ENCODE measurements around the gene COL6A2.
"Not testable (repeated sequence)": the region's sequence is repeated elsewhere in the genome, so short reads cannot be mapped to it uniquely, and the experiment has no call there.

Gene COL6A2

DNA sequence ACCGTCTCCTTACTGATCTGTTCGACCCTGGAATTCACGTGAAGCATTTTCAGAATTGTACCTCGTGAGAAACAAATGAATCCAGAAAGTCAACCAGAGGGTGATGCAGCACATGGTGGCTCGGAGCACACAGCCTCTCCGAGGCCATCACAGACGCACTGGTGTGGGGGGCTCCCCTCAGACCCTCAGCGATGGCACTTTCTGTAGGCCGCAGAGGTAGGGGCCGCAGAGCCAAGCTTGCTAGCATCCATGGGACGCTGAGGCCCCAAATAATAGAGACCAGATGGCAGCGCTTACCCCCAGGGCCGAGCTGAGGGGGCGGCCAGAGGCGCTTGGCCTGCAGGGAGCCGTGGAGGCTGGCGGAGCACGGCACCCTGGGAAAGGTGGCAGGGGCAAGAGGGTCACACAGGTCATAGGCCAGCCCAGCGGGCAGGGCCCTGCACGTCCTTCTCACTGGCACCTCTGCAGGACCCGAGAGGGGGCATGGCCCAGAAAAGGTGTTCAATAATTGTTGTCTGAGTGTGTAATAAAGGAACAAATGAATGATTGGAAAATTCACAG lies 28.1 kb upstream of the COL6A2 start:
- no peaks in the 10 kb centered on the region for H3K4me1 ChIP-seq (ENCODE audit: control insufficient read depth, low read depth, low read length)
- H3K27ac ChIP-seq (ENCODE audit: low read length) = no peak overlapping the region
- no peaks in the 10 kb centered on the region for H3K27me3 ChIP-seq (ENCODE audit: control insufficient read depth, insufficient read depth, low read length)
- H3K9ac ChIP-seq (ENCODE audit: low read length) = no peak overlapping the region
- no peaks in the 10 kb centered on the region for H3K9me3 ChIP-seq (ENCODE audit: control insufficient read depth, low read depth, low read length)
- no peak overlapping the region for H3K4me3 ChIP-seq (ENCODE audit: low read length)
- H3K36me3 ChIP-seq (ENCODE audit: control insufficient read depth, low read depth, low read length) = no peaks in the 10 kb centered on the region

DNA sequence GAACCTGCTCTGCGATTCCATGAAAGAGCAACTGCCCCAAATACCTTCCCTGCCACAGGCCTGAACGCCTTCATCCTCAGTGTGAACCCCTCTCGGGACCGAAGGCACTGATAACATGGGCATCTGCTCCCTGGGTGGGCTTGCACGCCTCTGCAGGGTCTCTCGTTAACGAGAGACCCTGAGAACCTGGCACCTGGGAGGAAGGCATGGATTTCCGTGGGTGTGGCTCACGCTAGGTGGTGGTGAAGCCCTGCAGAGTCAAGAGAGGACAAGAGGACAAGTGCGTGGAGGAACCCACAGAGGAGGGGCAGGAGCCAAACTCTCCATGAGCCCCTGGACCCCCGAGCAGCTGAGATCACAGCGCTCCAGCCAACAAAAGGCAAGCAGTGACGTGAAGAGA lies 26.8 kb upstream of the COL6A2 start:
- Histone ChIP-seq H3K4me1 (ENCODE audit: control insufficient read depth, low read depth, low read length) (no peaks in the 10 kb centered on the region), H3K36me3 (ENCODE audit: control insufficient read depth, low read depth, low read length) (no peaks in the 10 kb centered on the region), H3K27ac (ENCODE audit: low read length) (no peak overlapping the region), H3K9me3 (ENCODE audit: control insufficient read depth, low read depth, low read length) (no peaks in the 10 kb centered on the region), H3K9ac (ENCODE audit: low read length) (no peak overlapping the region), H3K27me3 (ENCODE audit: control insufficient read depth, insufficient read depth, low read length) (no peaks in the 10 kb centered on the region), H3K4me3 (ENCODE audit: low read length) (no peak overlapping the region)

DNA sequence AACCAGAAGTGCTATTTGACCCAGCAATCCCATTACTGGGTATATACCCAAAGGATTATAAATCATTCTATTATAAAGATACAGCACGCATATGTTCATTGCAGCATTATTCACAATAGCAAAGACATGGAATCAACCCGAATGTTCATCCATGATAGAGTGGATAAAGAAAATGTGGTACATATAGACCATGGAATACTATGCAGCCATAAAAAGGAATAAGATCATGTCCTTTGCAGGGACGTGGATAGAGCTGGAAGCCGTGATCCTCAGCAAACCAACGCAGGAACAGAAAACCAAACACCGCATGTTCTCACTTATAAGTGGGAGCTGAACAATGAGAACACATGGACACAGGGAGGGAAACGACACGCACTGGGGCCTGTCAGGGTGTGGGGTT lies 21.2 kb upstream of the COL6A2 start:
- not testable (repeated sequence) for H3K27ac ChIP-seq (ENCODE audit: low read length); H3K27me3 ChIP-seq (ENCODE audit: control insufficient read depth, insufficient read depth, low read length); H3K4me1 ChIP-seq (ENCODE audit: control insufficient read depth, low read depth, low read length); H3K4me3 ChIP-seq (ENCODE audit: low read length); H3K9ac ChIP-seq (ENCODE audit: low read length); H3K9me3 ChIP-seq (ENCODE audit: control insufficient read depth, low read depth, low read length); H3K36me3 ChIP-seq (ENCODE audit: control insufficient read depth, low read depth, low read length)

DNA sequence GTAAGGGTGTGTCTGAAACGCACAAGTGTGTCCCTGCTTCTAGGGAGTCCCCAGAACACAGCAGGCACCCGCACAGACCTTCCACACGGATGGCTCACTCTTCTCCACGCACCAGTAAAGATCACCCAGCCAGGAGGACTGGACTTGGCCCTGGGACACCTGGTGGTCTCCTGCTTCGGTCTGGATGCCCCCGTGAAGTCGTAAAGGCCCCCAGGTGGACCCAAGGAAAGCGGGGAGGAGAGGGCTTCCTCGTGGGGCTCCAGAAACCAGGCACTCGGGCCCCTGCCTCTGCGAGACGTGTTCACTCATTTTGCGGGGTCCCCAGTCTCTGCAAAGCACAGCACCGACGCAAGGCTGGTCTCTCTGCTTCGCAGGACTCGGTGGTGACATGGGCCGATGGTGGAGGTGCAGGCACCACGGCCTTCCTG lies 20.2 kb upstream of the COL6A2 start:
- Histone ChIP-seq H3K4me1 (ENCODE audit: control insufficient read depth, low read depth, low read length) (no peaks in the 10 kb centered on the region), H3K27ac (ENCODE audit: low read length) (no peak overlapping the region), H3K4me3 (ENCODE audit: low read length) (no peak overlapping the region), H3K36me3 (ENCODE audit: control insufficient read depth, low read depth, low read length) (no peaks in the 10 kb centered on the region), H3K9ac (ENCODE audit: low read length) (no peak overlapping the region), H3K27me3 (ENCODE audit: control insufficient read depth, insufficient read depth, low read length) (no peaks in the 10 kb centered on the region), H3K9me3 (ENCODE audit: control insufficient read depth, low read depth, low read length) (no peaks in the 10 kb centered on the region)

DNA sequence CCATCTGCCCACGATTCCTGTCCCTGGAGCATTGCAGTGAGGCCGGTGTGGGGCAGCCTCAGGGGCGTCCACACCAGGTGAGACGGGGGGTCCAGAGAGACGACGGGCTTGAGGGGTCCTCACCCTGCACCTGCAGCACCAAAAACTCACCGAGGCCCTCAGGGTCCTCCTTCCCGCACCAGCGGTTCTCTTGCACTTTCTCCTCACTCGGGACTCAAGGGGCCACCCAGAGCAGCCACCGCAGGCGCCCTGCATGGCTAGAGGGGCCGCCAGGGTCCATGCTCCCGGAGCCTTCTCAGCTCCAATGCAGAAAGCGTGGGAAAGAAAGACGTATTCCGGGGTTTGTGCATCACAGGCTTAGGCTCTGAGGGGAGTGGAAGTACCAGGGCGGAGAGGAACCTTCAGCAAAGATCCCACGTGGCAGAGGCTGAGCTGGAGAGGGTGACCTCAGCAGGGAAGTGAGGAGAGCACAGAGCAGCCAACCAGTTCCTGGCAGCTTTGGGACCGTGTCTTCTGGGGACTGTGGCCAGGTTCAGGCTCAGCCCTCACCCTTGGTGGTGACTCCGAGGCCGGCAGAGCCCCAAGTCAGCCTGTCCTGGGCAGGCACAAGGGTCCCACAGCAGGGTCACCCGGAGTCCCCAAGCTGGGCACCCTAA lies 19.5 kb upstream of the COL6A2 start:
- no peak overlapping the region for H3K9ac ChIP-seq (ENCODE audit: low read length)
- H3K27ac ChIP-seq (ENCODE audit: low read length) = no peak overlapping the region

DNA sequence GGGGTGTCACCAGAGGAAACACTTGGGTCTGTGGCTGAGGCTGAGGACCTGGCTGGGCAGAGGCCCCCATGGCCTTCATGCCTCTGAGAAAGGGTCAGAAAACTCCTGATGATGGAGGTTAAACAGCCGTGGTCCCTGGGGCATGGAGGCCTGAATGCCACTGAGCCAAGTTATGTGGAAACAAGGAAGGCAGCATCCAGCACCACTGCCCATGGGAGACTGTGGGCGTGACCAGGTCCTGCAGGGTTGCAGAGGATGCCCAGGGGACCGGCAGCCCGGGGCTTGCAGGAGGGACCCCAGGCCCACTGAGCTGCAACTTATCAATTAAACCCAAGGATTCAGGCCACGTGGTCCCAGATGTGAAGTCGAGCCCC lies 18.9 kb upstream of the COL6A2 start:
- Histone ChIP-seq H3K9ac (ENCODE audit: low read length) (no peak overlapping the region), H3K4me3 (ENCODE audit: low read length) (no peak overlapping the region), H3K4me1 (ENCODE audit: control insufficient read depth, low read depth, low read length) (no peaks in the 10 kb centered on the region), H3K9me3 (ENCODE audit: control insufficient read depth, low read depth, low read length) (no peaks in the 10 kb centered on the region), H3K27me3 (ENCODE audit: control insufficient read depth, insufficient read depth, low read length) (no peaks in the 10 kb centered on the region), H3K27ac (ENCODE audit: low read length) (no peak overlapping the region), H3K36me3 (ENCODE audit: control insufficient read depth, low read depth, low read length) (no peaks in the 10 kb centered on the region)

More for the DNA sequence above, 19.5 kb upstream of the COL6A2 start:
- Histone ChIP-seq H3K4me3 (ENCODE audit: low read length) (no peak overlapping the region), H3K4me1 (ENCODE audit: control insufficient read depth, low read depth, low read length) (no peaks in the 10 kb centered on the region), H3K36me3 (ENCODE audit: control insufficient read depth, low read depth, low read length) (no peaks in the 10 kb centered on the region), H3K9me3 (ENCODE audit: control insufficient read depth, low read depth, low read length) (no peaks in the 10 kb centered on the region), H3K27me3 (ENCODE audit: control insufficient read depth, insufficient read depth, low read length) (no peaks in the 10 kb centered on the region)

DNA sequence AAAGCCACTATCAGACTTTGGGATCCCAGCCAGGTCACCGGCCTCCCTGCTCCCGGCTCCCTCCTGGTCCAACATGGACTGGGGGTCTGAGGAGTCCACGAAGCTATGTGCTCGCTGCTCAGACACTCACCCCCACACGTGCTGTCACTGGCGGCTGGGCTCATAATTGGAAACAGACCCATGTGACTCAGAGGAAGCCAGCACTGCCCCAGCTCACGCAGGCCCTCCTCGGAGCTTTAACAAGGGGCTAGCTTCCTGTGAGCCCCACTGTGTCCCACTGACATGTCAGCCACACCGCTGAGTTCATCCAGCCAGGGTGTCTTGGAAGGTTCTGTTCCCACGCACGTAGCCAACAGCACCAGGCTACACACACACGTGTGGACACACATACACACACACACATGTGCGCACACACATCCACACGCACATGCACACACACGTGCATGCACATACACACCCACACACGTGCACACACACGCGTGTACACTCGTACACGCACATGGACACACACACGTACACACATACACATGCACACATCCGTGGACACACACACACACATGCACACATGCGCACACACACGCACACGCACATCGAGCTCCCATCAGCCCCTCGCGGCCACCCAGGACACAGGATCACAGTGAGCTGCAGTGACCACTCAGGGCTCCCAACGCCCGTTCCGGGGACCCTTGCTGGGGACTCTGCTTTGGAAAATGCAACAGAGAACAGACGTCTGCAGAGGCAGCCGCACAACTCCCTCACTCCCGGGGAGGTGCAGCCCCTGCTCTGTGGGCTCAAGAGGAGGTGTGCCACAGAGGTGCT lies 18.4 kb upstream of the COL6A2 start:
- H3K9ac ChIP-seq (ENCODE audit: low read length) = no peak overlapping the region
- H3K27ac ChIP-seq (ENCODE audit: low read length) = no peak overlapping the region
- H3K36me3 ChIP-seq (ENCODE audit: control insufficient read depth, low read depth, low read length) = no peaks in the 10 kb centered on the region
- H3K4me3 ChIP-seq (ENCODE audit: low read length) = no peak overlapping the region
- no peaks in the 10 kb centered on the region for H3K9me3 ChIP-seq (ENCODE audit: control insufficient read depth, low read depth, low read length)
- no peaks in the 10 kb centered on the region for H3K4me1 ChIP-seq (ENCODE audit: control insufficient read depth, low read depth, low read length)
- H3K27me3 ChIP-seq (ENCODE audit: control insufficient read depth, insufficient read depth, low read length) = no peaks in the 10 kb centered on the region

DNA sequence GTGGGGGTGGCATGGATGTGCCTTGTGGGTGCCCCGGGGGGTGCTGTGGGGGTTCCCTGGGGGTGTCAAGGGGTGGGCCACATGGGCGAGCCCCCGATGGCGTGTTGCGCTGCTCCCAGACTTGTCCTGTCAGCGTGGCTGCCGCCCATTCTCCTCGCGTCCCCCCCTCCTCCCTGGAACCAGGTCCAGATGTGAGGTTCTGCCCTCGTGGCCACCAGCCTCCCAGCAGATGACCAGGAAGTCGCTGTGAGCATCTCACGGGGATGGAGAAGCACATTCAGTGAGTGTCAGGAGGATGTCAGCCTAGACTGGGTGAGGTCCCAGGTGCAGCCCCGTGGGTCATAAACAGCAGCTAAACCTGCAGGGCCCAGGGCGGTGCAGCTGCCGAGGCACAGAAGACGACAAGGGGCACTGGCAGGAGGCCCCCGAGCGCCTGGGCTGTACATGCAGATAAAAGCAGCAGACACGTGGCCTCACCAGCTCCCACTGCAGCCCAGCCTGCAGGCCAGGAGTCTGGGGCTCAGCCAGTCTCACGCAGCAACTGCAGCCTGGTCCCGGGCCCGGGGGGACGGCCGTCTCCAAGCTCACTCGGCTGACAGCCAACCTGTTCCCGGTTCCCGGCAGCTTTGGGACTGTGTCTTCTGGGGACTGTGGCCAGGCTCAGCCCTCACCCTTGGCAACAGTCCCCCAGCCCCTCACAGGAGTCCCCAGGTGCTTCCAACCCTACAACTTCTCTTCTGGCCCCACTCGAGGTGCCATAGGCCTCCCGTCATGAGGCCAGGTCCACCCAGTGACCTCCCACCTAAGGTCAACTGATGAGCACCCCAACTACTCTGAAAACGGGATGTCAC lies 17.5 kb upstream of the COL6A2 start:
- Histone ChIP-seq H3K9ac (ENCODE audit: low read length) (no peak overlapping the region), H3K27ac (ENCODE audit: low read length) (no peak overlapping the region), H3K4me3 (ENCODE audit: low read length) (no peak overlapping the region), H3K9me3 (ENCODE audit: control insufficient read depth, low read depth, low read length) (no peaks in the 10 kb centered on the region), H3K27me3 (ENCODE audit: control insufficient read depth, insufficient read depth, low read length) (no peaks in the 10 kb centered on the region), H3K4me1 (ENCODE audit: control insufficient read depth, low read depth, low read length) (no peaks in the 10 kb centered on the region), H3K36me3 (ENCODE audit: control insufficient read depth, low read depth, low read length) (no peaks in the 10 kb centered on the region)

DNA sequence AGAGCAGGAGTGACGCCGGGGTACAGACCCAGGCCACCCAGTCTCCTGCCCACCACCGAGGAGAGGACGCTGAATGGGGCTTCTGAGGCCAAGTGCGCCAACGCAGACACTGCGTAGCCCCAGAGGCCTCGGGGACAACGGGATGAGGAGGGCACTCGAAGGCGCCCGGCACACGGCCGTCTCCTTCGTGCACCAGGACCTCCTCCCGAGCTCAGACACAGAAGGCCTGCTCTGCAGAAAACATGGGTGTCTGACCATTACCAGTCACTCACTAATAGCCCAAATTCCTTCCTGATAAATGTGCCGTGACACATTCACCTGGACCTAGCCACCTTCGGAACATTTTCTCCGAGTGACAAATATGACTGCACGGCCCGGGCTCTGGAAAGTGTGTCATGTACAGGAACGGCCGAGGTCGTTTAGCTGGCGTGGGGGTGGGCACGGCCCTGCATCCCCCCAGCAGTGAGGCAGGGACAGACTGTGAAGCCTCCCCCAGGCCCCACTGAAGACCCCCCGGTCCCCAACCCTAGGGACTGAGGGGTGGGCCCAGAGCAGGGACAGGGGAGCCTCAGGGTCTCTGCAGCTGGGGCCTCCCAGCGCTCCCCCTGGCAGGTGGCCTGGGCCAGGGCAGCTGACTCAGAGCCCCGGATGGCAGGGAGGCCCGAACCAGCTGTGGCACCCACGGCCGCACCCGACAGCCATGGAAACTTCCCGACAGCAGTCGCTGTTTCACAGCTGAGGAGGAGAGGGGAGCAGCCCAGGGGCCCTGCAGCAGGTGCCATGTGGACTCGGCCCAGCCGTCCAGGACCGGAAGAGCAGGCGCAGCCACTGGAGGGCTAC lies 16.7 kb upstream of the COL6A2 start:
- Histone ChIP-seq H3K4me3 (ENCODE audit: low read length) (no peak overlapping the region), H3K27ac (ENCODE audit: low read length) (no peak overlapping the region), H3K4me1 (ENCODE audit: control insufficient read depth, low read depth, low read length) (no peaks in the 10 kb centered on the region), H3K36me3 (ENCODE audit: control insufficient read depth, low read depth, low read length) (no peaks in the 10 kb centered on the region), H3K9ac (ENCODE audit: low read length) (no peak overlapping the region), H3K9me3 (ENCODE audit: control insufficient read depth, low read depth, low read length) (no peaks in the 10 kb centered on the region), H3K27me3 (ENCODE audit: control insufficient read depth, insufficient read depth, low read length) (no peaks in the 10 kb centered on the region)

DNA sequence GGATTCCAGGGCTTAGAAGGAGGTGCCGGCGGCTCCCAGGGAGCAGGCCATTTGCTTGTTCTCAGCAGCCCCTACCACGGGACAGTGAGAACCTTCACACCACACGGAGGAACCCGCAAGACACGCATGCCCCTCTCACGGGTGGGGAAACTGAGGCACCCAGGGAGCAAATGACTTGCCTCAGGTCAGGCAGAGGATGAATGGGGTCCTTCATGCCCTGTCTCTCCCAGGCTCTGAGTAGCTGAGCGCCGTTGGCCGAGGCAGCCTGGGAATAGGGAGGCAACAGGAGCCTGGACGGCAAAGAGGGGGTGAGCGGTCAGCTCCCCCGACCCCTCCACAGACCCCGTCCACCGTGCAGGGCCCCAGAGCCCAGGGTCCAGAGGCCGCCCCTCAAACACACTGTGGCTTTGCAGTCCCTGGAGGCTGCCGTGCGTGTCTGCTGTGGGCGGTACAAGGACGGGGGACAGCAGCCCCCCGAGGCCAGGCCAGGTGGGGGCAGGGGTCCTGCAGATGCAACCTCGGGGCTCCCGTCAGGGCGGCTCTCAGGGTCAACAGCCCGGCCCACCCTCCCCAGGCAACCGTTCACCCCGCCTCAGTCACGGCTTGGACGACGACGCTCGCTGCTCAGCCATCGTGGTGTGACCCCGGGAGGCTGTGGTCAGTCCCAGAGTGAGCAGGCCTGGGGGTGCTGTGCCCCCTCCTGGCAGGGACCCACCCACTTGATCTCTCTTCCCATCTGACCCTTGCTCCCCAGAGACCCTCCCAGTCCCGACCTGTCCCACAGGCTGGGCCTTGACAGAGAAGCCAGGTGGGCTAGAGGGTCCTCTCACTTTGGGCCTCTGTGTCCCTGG lies 15.8 kb upstream of the COL6A2 start:
- no peaks in the 10 kb centered on the region for H3K4me1 ChIP-seq (ENCODE audit: control insufficient read depth, low read depth, low read length)
- no peaks in the 10 kb centered on the region for H3K27me3 ChIP-seq (ENCODE audit: control insufficient read depth, insufficient read depth, low read length)
- H3K36me3 ChIP-seq (ENCODE audit: control insufficient read depth, low read depth, low read length) = no peaks in the 10 kb centered on the region
- H3K9me3 ChIP-seq (ENCODE audit: control insufficient read depth, low read depth, low read length) = no peaks in the 10 kb centered on the region
- no peak overlapping the region for H3K9ac ChIP-seq (ENCODE audit: low read length)
- H3K4me3 ChIP-seq (ENCODE audit: low read length) = no peak overlapping the region
- no peak overlapping the region for H3K27ac ChIP-seq (ENCODE audit: low read length)

All from iPS-18a (cell line).